ENCODE data around the gene BCAN.
"Not testable (repeated sequence)": the region's sequence is repeated elsewhere in the genome, so short reads cannot be mapped to it uniquely, and the experiment has no call there.

BCAN gene

GRCh38 chr1:156618853-156619581 is 22.9 kb upstream of the BCAN start, which contains the start of gene HAPLN2:
HAPLN2 (plus strand) TSS chr1:156619415; CDS start chr1:156623491, 4,076 bp downstream.
- DNase-seq = no peak

DNA sequence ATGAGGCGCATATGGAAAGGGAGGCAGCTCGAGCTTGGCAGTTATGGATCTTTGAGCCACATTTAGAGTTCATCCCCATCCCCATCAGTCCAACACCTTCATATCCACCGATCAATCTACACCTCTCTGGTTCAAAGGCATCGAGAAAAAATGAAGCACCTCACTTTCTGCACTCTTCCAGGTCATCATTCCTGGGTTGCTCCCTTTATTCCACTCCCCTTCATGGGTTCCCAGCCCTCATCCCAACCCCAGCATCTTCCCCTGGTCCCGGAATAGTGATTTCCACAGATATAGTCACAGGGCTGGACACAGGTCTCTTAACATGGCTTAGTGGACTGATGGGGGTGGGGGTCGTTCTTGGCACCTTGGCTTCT is 22.3 kb upstream of the BCAN start:
- DNase-seq = no peak

GRCh38 chr1:156622581-156623297 is 19.2 kb upstream of the BCAN start:
- DNase-seq = no peak

- no peak for DNase-seq
Observed at GRCh38 chr1:156623946-156624813, 17.7 kb upstream of the BCAN start.

GRCh38 chr1:156624814-156625435 is 17.0 kb upstream of the BCAN start:
- no peak for DNase-seq

DNA sequence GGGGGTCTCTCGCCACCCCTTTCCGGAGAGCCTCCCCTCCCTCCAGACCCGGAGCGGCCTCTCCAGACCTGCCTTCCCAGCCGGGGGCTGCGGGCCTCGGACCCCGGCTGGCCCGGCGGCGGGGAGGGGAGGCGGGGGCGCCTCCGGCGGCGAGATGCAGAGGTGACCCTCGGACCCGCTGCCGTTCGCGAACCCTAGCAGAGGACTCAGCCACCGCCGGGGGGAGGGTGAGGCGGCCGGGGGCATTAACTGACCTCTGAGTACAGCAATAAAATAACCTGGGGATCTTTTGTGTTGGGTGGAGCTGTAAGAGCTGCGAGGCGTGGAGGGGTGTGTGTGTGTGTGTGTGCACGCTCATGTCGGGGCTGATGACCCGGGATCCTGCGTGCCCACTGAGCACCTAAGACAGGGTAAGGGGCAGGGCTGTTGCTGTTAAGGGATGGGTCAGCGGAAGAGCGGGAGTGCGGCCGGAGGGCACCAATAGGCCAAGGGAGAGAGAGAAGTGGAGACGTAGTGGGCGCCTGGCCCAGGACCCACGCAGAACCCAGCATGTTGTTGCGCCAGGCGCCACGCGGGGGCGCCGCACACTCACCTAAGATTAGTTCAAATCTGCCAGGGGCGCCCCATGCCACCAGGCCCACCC is 16.4 kb upstream of the BCAN start:
- no peak for DNase-seq

GRCh38 chr1:156626079-156626438 is 15.9 kb upstream of the BCAN start:
- DNase-seq = no peak

DNA sequence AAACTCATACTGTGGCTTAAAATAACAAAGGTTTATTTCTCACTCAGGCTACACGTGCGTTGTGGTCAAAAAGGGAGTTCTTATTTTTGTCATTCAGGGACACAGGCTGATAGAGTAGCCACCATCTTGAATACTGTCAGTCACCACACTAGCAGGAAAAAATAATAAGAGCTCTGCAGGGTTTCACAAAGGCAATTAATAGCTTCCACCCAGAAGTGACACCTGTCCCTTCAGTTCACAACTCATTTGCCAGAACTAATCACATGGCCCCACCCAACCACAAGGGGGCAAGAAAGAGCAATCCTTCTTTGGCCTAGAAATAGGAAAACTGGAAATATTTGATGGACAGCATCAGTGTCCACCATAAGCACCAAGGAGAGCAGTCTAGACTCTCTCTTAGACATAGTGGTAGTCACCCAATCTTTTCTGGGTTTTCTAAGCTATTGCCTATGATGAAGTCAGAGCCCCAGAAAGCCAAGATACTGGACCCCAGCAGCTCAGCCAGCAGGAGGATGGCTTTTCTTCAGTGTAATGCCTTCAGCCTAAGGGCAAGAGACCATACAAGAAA is 14.5 kb upstream of the BCAN start:
- DNase-seq = peak; percentile 26

DNA sequence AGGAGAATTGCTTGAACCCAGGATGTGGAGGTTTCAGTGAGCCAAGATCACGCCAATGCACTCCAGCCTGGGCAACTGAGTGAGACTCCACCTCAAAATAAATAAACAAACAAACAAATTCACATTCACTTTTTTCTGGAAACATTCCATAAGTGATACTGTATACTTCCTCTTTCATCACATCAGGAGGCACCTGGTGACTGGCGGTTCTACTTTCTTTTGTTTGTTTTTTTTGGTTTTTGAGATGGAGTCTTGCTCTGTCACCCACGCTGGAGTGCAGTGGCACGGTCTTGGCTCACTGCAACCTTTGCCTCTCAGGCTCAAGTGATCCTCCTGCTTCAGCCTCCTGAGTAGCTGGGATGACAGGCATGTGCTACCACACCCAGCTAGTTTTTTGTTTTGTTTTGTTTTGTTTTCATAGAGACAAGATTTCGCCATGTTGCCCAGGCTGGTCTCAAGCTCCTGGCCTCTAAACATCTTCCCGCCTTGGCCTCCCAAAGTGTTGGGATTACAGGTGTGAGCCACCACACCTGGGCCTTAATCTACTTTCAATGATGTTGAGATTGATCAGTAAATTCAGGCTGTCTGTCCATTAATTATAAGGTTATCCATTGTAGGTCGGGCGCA is 12.0 kb upstream of the BCAN start:
- no peak for DNase-seq

GRCh38 chr1:156631152-156631551 is 10.8 kb upstream of the BCAN start:
- not testable (repeated sequence) for DNase-seq

DNA sequence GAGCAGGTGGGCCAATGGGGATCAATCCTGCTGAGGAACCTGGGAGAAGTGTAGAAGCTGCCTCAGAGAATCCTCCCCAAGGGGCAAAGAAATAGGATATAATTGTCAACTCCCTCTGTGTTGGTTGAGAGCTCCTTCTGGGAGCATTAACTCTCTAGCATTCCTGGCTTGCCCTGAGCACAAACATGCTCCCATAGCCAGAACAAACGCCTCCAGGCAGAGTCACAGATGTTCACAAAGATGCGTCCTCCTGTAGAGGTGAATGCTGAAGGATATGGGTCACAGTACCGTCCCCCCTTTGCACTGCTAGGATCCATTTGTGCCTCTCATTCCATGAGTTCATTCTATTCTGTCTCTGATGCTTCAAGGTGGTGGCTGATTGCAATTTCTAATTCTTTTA is 9.6 kb upstream of the BCAN start:
- no peak for DNase-seq

DNA sequence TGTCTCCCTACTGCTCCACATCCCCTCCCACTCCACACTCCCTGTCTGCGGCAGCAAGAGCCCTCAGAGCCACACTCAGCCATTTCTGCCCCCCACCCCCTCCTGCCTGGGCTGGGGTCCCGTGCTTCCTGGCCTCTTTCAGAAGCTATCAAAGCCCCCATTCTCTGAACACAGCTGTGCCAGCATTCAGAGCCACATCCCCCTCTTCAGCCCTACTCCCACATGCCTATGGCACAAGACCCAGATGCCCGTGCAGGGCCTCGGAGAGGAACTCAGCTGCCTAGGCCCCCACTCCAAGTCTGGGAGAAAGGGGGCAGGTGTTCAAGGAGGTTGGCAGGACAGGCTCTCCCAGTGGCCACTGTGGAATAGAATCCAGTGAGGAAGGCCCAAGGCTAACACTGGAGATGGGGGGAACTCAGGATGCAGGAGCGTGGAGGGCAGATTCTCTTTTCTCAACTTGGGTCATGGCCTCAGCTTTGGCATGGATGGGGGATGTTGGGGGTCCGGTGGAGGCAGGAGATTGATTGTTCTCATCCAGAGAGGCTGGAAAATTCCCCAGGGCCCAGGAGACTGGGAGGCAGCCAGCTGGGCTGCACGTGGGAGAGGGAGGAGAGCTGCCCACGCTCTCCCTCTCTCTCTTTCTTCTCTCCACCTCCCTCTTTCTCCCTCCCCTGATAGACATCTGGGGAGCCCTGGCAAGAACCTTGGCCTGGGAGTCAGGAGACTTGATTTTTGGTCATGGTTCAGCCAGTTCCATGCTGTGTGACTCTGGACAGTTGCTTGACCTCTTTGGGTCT is 3.5 kb upstream of the BCAN start:
- no peak for DNase-seq

DNA sequence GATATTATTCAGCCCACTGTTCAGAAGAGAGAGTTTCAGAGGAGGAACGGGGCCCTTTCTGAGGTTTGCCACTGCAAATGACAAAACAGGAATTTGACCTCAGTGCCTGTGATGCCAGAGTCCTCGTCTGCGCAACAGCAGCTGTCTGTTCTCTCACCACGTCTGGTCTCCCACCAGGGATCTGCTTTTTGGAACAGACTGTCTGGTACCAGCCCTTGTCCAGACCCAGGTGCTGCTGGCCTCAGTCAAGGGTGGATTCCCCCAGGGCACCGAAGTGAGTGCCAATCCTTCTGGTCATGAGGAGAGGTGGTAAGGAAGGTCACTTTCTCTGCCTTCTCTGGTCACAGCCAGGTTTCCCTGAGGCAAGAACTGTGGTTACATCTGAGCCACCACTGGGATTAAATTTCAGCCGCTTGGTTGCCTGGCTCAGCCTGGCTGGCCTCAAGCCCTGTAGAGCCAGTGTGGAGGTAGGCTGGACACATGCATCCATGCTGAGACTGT is 2.3 kb upstream of the BCAN start:
- no peak for DNase-seq

DNA sequence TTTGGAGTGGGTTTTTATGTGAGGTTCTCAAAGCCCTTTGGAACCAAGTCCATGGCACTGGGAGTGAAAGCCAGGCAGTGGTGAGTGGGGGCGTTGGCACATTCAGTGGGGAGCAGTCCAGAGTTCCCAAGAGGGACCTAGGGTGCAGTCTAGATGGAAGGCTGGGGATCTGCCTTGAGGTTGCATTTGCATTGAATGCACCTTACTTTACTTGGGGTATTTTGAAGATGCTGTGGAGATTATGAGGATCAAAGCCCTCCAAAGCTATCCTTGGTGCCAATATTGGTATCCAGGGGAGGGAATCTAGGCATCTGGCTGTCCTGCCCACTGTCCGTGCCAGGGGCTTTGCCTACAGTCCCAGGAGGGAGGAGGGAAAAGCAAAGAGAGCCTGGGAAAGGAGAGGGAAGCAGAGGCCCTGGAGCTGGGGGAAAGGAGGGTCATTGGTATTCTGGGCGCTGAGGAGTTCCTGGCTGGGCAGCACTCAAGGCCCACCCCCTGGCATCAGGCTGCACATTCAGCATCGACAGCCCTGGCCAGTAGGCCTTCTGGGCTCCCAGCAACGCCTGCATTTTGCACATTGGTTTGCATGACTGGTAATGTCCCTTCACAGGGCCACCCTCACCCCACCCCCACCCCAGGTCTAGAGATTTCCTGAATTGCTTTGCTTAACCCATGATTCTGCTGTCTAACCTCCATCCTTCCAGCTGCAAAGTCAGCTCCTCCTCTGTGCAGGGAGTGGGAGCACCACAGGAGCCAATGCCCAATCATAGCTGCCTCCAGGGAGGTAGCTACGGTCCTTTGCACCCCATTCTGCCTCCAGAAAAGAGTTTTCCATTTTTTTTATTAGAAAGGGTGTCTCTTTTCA is 843 bp upstream of the BCAN start:
- no peak for DNase-seq

GRCh38 chr1:156642265-156643048 is 540 bp downstream of the BCAN start:
- no peak for DNase-seq

DNA sequence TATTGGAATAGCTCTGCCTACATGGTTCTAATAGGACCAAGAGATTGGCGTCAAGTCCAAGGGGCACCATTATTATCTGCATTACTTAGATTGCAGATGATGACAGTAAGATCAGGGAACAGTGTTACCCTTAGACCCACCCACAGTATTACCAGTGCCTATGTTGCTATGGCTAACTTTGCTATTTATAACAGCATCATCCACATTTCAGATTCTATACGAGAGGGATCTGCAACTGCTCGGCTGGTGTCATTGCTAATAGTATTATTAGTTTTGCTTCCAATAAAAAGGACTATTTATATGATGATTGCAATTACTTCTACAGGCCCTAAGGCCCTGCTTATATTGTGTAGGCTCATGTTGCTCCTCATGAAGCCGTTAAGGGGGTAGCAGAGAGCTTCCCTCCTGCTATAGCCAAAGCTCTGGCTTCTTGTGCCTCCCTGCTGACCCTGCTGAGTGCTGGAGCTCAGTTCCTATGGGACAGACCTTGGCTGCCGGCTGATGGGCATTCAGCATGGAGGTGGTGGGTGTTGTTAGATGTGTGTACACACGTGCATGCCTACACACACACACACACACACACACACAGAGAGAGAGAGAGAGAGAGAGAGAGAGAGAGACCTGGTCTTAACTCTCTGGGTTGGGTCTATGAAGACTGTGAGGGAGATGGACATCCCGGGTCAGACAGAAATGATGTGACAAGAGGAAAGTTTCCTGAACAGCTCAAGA is 1.3 kb downstream of the BCAN start:
- DNase-seq = no peak

- DNase-seq = no peak
Observed at GRCh38 chr1:156643778-156644092, 1.8 kb downstream of the BCAN start.

GRCh38 chr1:156644146-156644545 is 2.2 kb downstream of the BCAN start:
- no peak for DNase-seq

Measured in NCI-H2029 (cell line).